ENCODE data around the gene PLEKHM3.
"Not testable (repeated sequence)": the region's sequence is repeated elsewhere in the genome, so short reads cannot be mapped to it uniquely, and the experiment has no call there.

Gene PLEKHM3

GRCh38 chr2:207911215-207911614 lies 114.1 kb downstream of the PLEKHM3 start:
- H3K9me3 ChIP-seq (ENCODE audit: insufficient read depth, low read length) = no peaks in the 10 kb centered on the region
- H3K4me2 ChIP-seq (ENCODE audit: low read depth, low read length, poor library complexity, severe bottlenecking) = no peak overlapping the region
- no peak overlapping the region for H3K9ac ChIP-seq (ENCODE audit: low read length)
- H3K9me2 ChIP-seq (replicated peaks; ENCODE audit: insufficient read depth, low read length) = no peaks in the 10 kb centered on the region
- no peaks in the 10 kb centered on the region for H4K20me1 ChIP-seq (ENCODE audit: low read depth, low read length)
- H3K4me3 ChIP-seq (ENCODE audit: insufficient read depth, low read length, poor library complexity, severe bottlenecking) = no peak overlapping the region
- no peaks in the 10 kb centered on the region for H3K27me3 ChIP-seq (ENCODE audit: low read length)
- no peaks in the 10 kb centered on the region for H3K36me3 ChIP-seq (ENCODE audit: low read length)
- H3F3A ChIP-seq (ENCODE audit: insufficient read depth) = no peaks in the 10 kb centered on the region
- H3K79me2 ChIP-seq (ENCODE audit: insufficient read depth, low read length) = no peaks in the 10 kb centered on the region
- TF ChIP-seq EZH2phosphoT487 (conservative IDR thresholded peaks at IDR 0.05; ENCODE audit: low read length) (no peak), CTCF (IDR thresholded peaks at IDR 0.05; ENCODE audit: insufficient read depth, low read length, poor library complexity, severe bottlenecking) (no peak)
- no peak overlapping the region for H2AFZ ChIP-seq (ENCODE audit: low read depth, low read length, severe bottlenecking)
- no peak overlapping the region for H3K27ac ChIP-seq (ENCODE audit: low read depth, low read length)

- not testable (repeated sequence) for H3K9ac ChIP-seq (ENCODE audit: low read length); H3F3A ChIP-seq (ENCODE audit: insufficient read depth); H3K4me3 ChIP-seq (ENCODE audit: insufficient read depth, low read length, poor library complexity, severe bottlenecking); H4K20me1 ChIP-seq (ENCODE audit: low read depth, low read length); H3K36me3 ChIP-seq (ENCODE audit: low read length); H3K9me2 ChIP-seq (replicated peaks; ENCODE audit: insufficient read depth, low read length); H3K27me3 ChIP-seq (ENCODE audit: low read length); H3K9me3 ChIP-seq (ENCODE audit: insufficient read depth, low read length); H2AFZ ChIP-seq (ENCODE audit: low read depth, low read length, severe bottlenecking); H3K79me2 ChIP-seq (ENCODE audit: insufficient read depth, low read length); H3K4me2 ChIP-seq (ENCODE audit: low read depth, low read length, poor library complexity, severe bottlenecking); H3K27ac ChIP-seq (ENCODE audit: low read depth, low read length)
Observed at GRCh38 chr2:207906495-207906894, 118.8 kb downstream of the PLEKHM3 start.

GRCh38 chr2:207905546-207905945 lies 119.8 kb downstream of the PLEKHM3 start:
- Histone ChIP-seq H3K9ac (ENCODE audit: low read length) (no peak overlapping the region), H3K4me3 (ENCODE audit: insufficient read depth, low read length, poor library complexity, severe bottlenecking) (no peak overlapping the region), H3K4me2 (ENCODE audit: low read depth, low read length, poor library complexity, severe bottlenecking) (no peak overlapping the region), H3K9me2 (replicated peaks; ENCODE audit: insufficient read depth, low read length) (no peaks in the 10 kb centered on the region), H2AFZ (ENCODE audit: low read depth, low read length, severe bottlenecking) (no peak overlapping the region), H3K27me3 (ENCODE audit: low read length) (no peaks in the 10 kb centered on the region), H4K20me1 (ENCODE audit: low read depth, low read length) (no peaks in the 10 kb centered on the region), H3K79me2 (ENCODE audit: insufficient read depth, low read length) (no peaks in the 10 kb centered on the region), H3K9me3 (ENCODE audit: insufficient read depth, low read length) (no peaks in the 10 kb centered on the region), H3K36me3 (ENCODE audit: low read length) (no peaks in the 10 kb centered on the region), H3K27ac (ENCODE audit: low read depth, low read length) (no peak overlapping the region), H3F3A (ENCODE audit: insufficient read depth) (no peaks in the 10 kb centered on the region)
- no peak for TF ChIP-seq CTCF (IDR thresholded peaks at IDR 0.05; ENCODE audit: insufficient read depth, low read length, poor library complexity, severe bottlenecking)
- TF ChIP-seq EZH2phosphoT487 (conservative IDR thresholded peaks at IDR 0.05; ENCODE audit: low read length) = no peak

GRCh38 chr2:207903236-207903635 lies 122.1 kb downstream of the PLEKHM3 start:
- TF ChIP-seq EZH2phosphoT487 (conservative IDR thresholded peaks at IDR 0.05; ENCODE audit: low read length) = no peak
- TF ChIP-seq CTCF (IDR thresholded peaks at IDR 0.05; ENCODE audit: insufficient read depth, low read length, poor library complexity, severe bottlenecking) = no peak
- no peaks in the 10 kb centered on the region for H3K79me2 ChIP-seq (ENCODE audit: insufficient read depth, low read length)
- H2AFZ ChIP-seq (ENCODE audit: low read depth, low read length, severe bottlenecking) = no peak overlapping the region

More at GRCh38 chr2:207903236-207903635, 122.1 kb downstream of the PLEKHM3 start:
- H4K20me1 ChIP-seq (ENCODE audit: low read depth, low read length) = no peaks in the 10 kb centered on the region
- H3K9me3 ChIP-seq (ENCODE audit: insufficient read depth, low read length) = no peaks in the 10 kb centered on the region
- H3K27ac ChIP-seq (ENCODE audit: low read depth, low read length) = no peak overlapping the region
- H3K36me3 ChIP-seq (ENCODE audit: low read length) = no peaks in the 10 kb centered on the region
- H3K9ac ChIP-seq (ENCODE audit: low read length) = no peak overlapping the region
- no peaks in the 10 kb centered on the region for H3F3A ChIP-seq (ENCODE audit: insufficient read depth)
- no peaks in the 10 kb centered on the region for H3K9me2 ChIP-seq (replicated peaks; ENCODE audit: insufficient read depth, low read length)
- no peak overlapping the region for H3K4me2 ChIP-seq (ENCODE audit: low read depth, low read length, poor library complexity, severe bottlenecking)
- H3K27me3 ChIP-seq (ENCODE audit: low read length) = no peaks in the 10 kb centered on the region
- H3K4me3 ChIP-seq (ENCODE audit: insufficient read depth, low read length, poor library complexity, severe bottlenecking) = no peak overlapping the region
